ENCODE data around the gene PRPF38B. TPM values are rescaled to one million over a fixed set of nuclear protein-coding genes. Genes with fewer than 3 reads are reported as not detected.

The PRPF38B gene
- total RNA-seq, 4 donors from 2014 or later: 31.7 to 37.7 (median 35.1) TPM

DNA sequence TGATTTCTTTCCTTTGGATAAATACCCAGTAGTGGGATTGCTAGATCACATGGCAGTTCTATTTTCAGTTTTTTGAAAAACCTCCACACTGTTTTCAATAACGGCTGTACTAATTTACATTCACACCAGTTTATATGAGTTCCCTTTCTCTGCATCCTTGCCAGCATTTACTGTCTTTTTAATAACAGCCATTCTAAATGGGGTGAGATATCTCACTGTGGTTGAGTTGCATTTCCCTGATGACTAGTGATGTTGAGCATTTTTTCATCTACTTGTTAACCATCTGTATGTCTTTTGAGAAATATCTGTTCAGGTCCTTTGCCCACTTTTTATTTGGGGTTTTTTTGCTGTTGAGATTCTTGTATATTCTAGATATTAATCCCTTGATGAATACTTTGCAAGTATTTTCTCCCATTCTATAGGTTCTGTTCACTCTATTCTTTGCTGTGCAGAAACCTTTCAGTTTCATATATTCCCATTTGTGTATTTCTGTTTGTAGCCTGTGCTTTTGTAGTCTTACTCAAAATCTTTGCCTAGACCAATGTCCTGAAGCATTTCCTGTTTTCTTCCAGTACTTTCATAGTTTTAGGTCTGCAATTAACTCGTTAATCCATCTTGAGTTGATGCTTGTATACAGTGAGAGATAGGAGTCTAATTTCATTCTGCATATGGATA is 38.5 kb upstream of the PRPF38B start:
- TF ChIP-seq, protein P1, sequence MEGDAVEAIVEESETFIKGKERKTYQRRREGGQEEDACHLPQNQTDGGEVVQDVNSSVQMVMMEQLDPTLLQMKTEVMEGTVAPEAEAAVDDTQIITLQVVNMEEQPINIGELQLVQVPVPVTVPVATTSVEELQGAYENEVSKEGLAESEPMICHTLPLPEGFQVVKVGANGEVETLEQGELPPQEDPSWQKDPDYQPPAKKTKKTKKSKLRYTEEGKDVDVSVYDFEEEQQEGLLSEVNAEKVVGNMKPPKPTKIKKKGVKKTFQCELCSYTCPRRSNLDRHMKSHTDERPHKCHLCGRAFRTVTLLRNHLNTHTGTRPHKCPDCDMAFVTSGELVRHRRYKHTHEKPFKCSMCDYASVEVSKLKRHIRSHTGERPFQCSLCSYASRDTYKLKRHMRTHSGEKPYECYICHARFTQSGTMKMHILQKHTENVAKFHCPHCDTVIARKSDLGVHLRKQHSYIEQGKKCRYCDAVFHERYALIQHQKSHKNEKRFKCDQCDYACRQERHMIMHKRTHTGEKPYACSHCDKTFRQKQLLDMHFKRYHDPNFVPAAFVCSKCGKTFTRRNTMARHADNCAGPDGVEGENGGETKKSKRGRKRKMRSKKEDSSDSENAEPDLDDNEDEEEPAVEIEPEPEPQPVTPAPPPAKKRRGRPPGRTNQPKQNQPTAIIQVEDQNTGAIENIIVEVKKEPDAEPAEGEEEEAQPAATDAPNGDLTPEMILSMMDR (IDR thresholded peaks at IDR 0.05; ENCODE audit: low read depth): no peak

DNA sequence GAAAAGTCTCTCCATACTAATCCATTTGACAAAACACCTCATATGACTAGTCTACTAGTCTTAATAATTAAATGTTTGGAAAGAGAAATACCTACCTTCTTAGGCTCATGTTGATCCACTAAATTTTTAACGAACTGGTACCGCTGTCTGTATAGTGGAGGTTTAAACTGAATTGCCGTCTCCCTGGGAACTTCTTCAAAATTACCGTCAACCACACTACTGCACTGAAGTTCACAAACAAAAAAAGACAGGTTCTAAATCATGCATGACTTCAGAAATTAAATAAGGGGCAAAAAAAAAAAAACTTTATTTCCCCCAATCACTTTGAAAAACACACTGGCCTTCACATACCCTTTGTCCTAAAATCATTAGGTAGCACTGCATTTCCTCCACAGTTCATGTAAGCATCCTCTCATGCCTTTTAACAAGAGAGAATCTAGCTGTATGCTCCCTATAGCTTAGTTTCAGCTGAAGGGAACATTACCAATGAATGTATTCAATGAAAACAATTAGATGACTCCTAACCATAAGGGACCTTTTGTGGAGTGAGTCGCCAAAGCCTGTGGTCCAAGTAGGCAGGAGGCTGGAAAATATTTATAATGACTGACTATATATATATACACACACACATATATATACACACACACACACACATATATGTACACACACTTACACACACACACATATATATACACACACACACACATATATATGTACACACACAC is 34.6 kb upstream of the PRPF38B start:
- TF ChIP-seq, protein P1 (IDR thresholded peaks at IDR 0.05; ENCODE audit: low read depth): no peak

DNA sequence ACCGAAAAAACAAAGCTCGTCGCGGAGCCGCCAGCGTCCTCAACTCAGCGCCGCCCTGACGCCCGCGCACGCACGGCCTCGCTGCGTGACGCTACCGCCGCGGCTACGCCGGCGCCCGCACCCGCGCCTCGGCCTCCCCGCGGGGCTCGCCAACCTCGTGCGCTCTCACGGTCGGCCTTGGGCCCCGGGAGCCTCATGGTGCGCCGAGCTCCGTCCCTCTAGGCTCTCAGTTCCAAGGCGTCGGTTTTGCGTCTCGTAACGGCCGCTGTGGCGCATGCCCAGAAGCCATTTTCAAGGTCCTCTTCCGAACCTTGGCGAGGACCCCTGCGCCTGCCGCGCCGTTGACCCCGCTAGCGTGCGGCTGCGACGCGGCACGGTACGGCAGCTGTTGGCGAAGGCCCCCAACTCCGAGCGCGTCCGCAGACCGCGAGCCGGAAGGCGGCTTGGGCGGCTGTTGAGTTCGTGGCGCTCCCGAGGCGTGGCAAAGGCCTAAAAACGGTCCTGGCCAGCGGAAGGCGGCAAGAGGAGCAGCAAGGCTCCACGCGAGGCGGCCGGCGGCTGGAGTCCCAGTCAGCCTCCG is 31.0 kb upstream of the PRPF38B start, which contains the start of gene HENMT1:
Gene HENMT1, minus strand, starts transcription at position 64 of the 580 bp plus-strand sequence. CDS start 1,209 bp downstream, outside the sequence.
- TF ChIP-seq, protein P1 (IDR thresholded peaks at IDR 0.05; ENCODE audit: low read depth): no peak

DNA sequence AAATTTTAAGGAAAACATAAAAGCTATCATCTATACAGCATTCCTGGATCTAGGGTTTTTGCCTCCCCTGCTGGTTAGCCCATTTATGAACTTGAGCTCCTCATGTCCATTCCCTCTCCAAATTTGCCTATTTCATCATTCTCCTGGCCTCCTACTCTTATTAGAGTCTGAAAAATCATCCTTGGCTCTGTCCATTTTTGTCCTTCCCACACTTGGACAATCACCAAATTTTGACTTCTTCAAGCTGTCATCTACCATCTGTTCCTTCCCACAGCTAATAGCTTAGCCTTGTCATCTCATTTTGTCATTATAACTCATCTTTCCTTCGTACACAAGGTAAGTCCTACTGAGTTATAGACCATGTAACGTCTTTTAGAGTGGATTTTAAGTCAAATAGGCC is 29.0 kb upstream of the PRPF38B start:
- TF ChIP-seq, protein P1 (IDR thresholded peaks at IDR 0.05; ENCODE audit: low read depth): no peak

DNA sequence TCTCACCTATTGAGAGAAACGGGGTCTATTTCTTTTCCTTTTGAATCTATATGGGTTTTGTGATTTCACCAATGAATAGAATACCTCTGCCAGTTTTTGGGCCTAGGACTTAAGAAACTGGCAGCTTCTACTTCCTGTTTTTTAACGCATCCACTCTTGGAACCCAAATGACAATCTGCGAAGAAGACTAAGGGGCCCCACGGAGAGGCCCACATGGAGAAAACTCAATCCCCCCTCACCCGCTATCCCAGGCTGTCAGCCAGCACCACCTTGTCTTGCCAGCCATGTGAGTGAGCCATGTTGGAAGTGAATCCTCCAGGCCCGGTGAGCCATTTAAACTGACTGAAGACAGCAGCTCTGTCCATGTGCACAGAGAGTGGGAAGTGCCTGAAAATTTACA is 27.6 kb upstream of the PRPF38B start:
- TF ChIP-seq, protein P1 (IDR thresholded peaks at IDR 0.05; ENCODE audit: low read depth): no peak

DNA sequence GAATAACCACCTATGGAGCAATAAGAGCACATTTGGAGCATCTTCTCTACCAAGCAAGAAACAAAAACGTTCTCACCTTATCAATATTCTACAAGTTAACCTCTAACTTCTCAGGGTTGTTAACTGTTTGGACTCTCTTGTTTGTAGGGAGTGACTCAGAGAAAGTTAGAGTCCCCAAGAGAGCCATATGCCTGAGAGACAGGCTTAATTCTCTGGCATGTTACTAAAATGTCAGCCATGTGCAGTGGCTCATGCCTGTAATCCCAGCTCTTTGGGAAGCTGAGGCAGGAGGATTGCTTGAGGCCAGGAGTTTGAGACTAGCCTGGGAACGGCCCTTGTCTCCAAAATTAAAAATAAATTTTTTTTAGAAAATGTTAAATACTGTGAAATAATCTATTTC is 27.0 kb upstream of the PRPF38B start:
- TF ChIP-seq, protein P1 (IDR thresholded peaks at IDR 0.05; ENCODE audit: low read depth): no peak

DNA sequence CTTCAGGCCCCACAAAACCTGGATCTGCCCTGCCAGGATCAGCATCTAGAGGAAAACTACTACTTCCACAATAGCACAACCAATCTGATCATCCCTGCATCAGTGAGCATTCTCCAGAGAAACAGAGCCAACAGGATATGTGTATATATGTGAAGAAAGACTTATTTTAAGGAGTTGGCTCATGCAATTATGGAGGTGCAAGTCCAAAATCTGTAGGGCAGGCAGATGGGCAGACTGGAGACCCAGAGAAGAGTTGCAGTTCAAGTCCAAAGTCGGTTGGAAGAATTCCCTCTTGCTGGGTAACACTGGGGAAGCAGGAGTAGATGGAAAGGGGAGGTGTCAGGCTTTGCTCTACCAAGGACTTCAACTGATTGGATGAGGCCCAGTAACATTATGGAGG is 26.3 kb upstream of the PRPF38B start:
- TF ChIP-seq, protein P1 (IDR thresholded peaks at IDR 0.05; ENCODE audit: low read depth): no peak
